Keratinocyte (primary cell): ENCODE data around the gene IST1.

Source experiments
- EZH2 ChIP-seq: IDR thresholded peaks from one replicate; pipeline ENCODE4 v1.6.1; 2012; ENCODE audit warnings: inconsistent platforms, mild to moderate bottlenecking, low read length, moderate library complexity
- TF ChIP-seq, protein P1 (sequence below), 3 experiments: IDR thresholded peaks in 1 of 3; conservative IDR thresholded peaks in 1 of 3; optimal IDR thresholded peaks in 1 of 3; 2 replicates in 2 of 3; 3 replicates in 1 of 3; pipeline versions ENCODE3 to v1.5.1; 2011; ENCODE audit warnings: low read length in 3 of 3, mild to moderate bottlenecking in 3 of 3, moderate library complexity in 2 of 3, control low read depth in 1 of 3, inconsistent platforms in 1 of 3; ENCODE audit not compliant: insufficient read depth in 2 of 3; ENCODE audit errors: extremely low read depth in 1 of 3

- TF ChIP-seq, protein P1, sequence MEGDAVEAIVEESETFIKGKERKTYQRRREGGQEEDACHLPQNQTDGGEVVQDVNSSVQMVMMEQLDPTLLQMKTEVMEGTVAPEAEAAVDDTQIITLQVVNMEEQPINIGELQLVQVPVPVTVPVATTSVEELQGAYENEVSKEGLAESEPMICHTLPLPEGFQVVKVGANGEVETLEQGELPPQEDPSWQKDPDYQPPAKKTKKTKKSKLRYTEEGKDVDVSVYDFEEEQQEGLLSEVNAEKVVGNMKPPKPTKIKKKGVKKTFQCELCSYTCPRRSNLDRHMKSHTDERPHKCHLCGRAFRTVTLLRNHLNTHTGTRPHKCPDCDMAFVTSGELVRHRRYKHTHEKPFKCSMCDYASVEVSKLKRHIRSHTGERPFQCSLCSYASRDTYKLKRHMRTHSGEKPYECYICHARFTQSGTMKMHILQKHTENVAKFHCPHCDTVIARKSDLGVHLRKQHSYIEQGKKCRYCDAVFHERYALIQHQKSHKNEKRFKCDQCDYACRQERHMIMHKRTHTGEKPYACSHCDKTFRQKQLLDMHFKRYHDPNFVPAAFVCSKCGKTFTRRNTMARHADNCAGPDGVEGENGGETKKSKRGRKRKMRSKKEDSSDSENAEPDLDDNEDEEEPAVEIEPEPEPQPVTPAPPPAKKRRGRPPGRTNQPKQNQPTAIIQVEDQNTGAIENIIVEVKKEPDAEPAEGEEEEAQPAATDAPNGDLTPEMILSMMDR (optimal IDR thresholded peaks at IDR 0.05 in 1 of 3, IDR thresholded peaks at IDR 0.05 in 1 of 3, conservative IDR thresholded peaks at IDR 0.05 in 1 of 3; ENCODE audit: extremely low read depth in 1 of 3, insufficient read depth in 2 of 3, low read length in 3 of 3) = no peak
- TF ChIP-seq EZH2 = no peak
Measured at GRCh38 chr16:71924710-71925109, 29.4 kb downstream of the IST1 start.
